Brain microvascular endothelial cell (primary cell): ENCODE results near the gene GAGE12F.
"Not testable (repeated sequence)": the region's sequence is repeated elsewhere in the genome, so short reads cannot be mapped to it uniquely, and the experiment has no call there.

Experiments used
- DNase-seq: peaks from one replicate; pipeline ENCODE4 v3.0.0-alpha.2; 2020
- H3K27ac ChIP-seq: fragments of 250-450 bp; sonication (Bioruptor Pico); 2 replicates; pipeline ENCODE4 v1.5.1; 2020; ENCODE audit warnings: mild to moderate bottlenecking, moderate library complexity
- H3K27me3 ChIP-seq: fragments of 250-450 bp; sonication (Bioruptor Pico); replicated peaks from 2 replicates; pipeline ENCODE4 v1.5.1; 2020; ENCODE audit warnings: mild to moderate bottlenecking
- H3K36me3 ChIP-seq: fragments of 250-450 bp; sonication (Bioruptor Pico); replicated peaks from 2 replicates; pipeline ENCODE4 v1.5.1; 2020; ENCODE audit warnings: mild to moderate bottlenecking
- H3K4me3 ChIP-seq: 2 replicates; pipeline ENCODE4 v1.5.1; 2011; ENCODE audit warnings: low read depth, mild to moderate bottlenecking, control low read depth, low read length, moderate library complexity
- in situ Hi-C: cut with HindIII; loops from 2 replicates; pipeline ENCODE4 v1.10.0; 2017; ENCODE audit warnings: low sequenced_read_pairs, low pct_ligation_motif_present

Gene GAGE12F, protein sequence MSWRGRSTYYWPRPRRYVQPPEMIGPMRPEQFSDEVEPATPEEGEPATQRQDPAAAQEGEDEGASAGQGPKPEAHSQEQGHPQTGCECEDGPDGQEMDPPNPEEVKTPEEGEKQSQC

DNA sequence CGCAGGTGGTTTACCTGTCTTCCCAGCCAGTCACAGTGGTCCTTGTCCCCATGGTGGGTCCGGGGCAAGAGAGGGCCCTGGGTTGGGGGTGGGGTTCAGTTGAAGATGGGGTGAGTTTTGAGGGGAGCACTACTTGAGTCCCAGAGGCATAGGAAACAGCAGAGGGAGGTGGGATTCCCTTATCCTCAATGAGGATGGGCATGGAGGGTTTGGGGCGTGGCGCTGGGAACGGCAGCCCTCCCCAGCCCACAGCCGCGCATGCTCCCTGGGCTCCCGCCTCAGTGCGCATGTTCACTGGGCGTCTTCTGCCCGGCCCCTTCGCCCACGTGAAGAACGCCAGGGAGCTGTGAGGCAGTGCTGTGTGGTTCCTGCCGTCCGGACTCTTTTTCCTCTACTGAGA, at the start of gene GAGE12F:
Gene GAGE12F (plus strand): TSS at position 301 of the 400 bp plus-strand sequence. CDS start 1,155 bp downstream, outside the sequence.
- H3K27me3 ChIP-seq, H3K4me3 ChIP-seq, DNase-seq, H3K27ac ChIP-seq, in situ Hi-C loops, H3K36me3 ChIP-seq: not testable (repeated sequence)

DNA sequence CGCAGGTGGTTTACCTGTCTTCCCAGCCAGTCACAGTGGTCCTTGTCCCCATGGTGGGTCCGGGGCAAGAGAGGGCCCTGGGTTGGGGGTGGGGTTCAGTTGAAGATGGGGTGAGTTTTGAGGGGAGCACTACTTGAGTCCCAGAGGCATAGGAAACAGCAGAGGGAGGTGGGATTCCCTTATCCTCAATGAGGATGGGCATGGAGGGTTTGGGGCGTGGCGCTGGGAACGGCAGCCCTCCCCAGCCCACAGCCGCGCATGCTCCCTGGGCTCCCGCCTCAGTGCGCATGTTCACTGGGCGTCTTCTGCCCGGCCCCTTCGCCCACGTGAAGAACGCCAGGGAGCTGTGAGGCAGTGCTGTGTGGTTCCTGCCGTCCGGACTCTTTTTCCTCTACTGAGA, 28.8 kb upstream of the GAGE12F start, which contains the start of gene GAGE12C:
Gene GAGE12C (plus strand): TSS at position 301 of the 400 bp plus-strand sequence. CDS start 1,155 bp downstream, outside the sequence.
- DNase-seq, in situ Hi-C loops: not testable (repeated sequence)

DNA sequence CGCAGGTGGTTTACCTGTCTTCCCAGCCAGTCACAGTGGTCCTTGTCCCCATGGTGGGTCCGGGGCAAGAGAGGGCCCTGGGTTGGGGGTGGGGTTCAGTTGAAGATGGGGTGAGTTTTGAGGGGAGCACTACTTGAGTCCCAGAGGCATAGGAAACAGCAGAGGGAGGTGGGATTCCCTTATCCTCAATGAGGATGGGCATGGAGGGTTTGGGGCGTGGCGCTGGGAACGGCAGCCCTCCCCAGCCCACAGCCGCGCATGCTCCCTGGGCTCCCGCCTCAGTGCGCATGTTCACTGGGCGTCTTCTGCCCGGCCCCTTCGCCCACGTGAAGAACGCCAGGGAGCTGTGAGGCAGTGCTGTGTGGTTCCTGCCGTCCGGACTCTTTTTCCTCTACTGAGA, 19.2 kb upstream of the GAGE12F start, which contains the start of gene GAGE12D:
Gene GAGE12D (plus strand): TSS at position 301 of the 400 bp plus-strand sequence. CDS start 1,155 bp downstream, outside the sequence.
- H3K36me3 ChIP-seq, DNase-seq, H3K27ac ChIP-seq, in situ Hi-C loops, H3K4me3 ChIP-seq, H3K27me3 ChIP-seq: not testable (repeated sequence)

More for the DNA sequence above, 28.8 kb upstream of the GAGE12F start, which contains the start of gene GAGE12C:
- H3K27ac ChIP-seq, H3K36me3 ChIP-seq, H3K27me3 ChIP-seq, H3K4me3 ChIP-seq: not testable (repeated sequence)

DNA sequence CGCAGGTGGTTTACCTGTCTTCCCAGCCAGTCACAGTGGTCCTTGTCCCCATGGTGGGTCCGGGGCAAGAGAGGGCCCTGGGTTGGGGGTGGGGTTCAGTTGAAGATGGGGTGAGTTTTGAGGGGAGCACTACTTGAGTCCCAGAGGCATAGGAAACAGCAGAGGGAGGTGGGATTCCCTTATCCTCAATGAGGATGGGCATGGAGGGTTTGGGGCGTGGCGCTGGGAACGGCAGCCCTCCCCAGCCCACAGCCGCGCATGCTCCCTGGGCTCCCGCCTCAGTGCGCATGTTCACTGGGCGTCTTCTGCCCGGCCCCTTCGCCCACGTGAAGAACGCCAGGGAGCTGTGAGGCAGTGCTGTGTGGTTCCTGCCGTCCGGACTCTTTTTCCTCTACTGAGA, 9.7 kb upstream of the GAGE12F start, which contains the start of gene GAGE12E:
Gene GAGE12E (plus strand): TSS at position 301 of the 400 bp plus-strand sequence. CDS start 1,155 bp downstream, outside the sequence.
- DNase-seq, H3K27me3 ChIP-seq, H3K27ac ChIP-seq, H3K4me3 ChIP-seq, H3K36me3 ChIP-seq, in situ Hi-C loops: not testable (repeated sequence)

DNA sequence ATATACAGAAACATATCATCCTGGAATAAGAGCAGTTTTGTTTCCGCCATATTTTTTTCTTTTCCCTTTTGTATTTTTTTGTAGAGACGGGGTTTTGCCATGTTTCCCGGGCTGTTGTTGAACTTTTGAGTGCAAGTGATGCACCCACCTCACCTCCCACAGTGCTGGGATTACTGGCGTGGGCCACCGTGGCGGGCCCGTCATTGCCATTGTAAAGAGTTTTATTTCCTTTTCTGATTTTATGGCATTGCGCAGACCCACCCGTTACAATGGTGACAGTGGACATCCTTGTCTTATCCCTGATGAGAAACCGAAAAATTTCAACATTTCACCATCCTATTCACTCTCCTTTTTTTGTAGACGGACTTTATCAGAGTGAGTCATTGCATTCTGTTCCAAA, 8.1 kb downstream of the GAGE12F start:
- in situ Hi-C loops, DNase-seq, H3K27me3 ChIP-seq, H3K36me3 ChIP-seq, H3K27ac ChIP-seq, H3K4me3 ChIP-seq: not testable (repeated sequence)

DNA sequence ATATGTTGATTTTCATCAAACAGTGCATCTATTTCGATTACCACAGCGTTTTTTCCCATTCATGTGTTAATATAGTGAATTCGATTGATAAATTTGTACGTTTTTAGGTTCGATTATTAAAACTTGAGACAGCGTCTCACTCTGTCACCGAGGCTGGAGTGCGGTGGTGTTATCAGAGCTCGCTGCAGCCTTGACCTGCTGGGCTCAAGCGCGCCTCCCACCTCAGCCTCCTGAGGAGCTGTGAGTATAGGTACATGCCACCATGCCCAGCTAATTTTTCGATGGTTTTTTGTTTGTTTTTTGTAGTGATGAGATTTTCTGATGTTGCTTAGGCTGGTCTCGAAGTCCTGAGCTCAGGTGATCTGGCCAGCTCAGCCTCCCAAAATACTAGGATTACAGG, 8.5 kb downstream of the GAGE12F start:
- H3K36me3 ChIP-seq, DNase-seq, H3K27me3 ChIP-seq, H3K27ac ChIP-seq, H3K4me3 ChIP-seq, in situ Hi-C loops: not testable (repeated sequence)

DNA sequence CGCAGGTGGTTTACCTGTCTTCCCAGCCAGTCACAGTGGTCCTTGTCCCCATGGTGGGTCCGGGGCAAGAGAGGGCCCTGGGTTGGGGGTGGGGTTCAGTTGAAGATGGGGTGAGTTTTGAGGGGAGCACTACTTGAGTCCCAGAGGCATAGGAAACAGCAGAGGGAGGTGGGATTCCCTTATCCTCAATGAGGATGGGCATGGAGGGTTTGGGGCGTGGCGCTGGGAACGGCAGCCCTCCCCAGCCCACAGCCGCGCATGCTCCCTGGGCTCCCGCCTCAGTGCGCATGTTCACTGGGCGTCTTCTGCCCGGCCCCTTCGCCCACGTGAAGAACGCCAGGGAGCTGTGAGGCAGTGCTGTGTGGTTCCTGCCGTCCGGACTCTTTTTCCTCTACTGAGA, 9.5 kb downstream of the GAGE12F start, which contains the start of gene GAGE12G:
Gene GAGE12G (plus strand): TSS at position 301 of the 400 bp plus-strand sequence. CDS start 1,155 bp downstream, outside the sequence.
- H3K4me3 ChIP-seq, H3K36me3 ChIP-seq, in situ Hi-C loops, H3K27ac ChIP-seq, H3K27me3 ChIP-seq, DNase-seq: not testable (repeated sequence)

DNA sequence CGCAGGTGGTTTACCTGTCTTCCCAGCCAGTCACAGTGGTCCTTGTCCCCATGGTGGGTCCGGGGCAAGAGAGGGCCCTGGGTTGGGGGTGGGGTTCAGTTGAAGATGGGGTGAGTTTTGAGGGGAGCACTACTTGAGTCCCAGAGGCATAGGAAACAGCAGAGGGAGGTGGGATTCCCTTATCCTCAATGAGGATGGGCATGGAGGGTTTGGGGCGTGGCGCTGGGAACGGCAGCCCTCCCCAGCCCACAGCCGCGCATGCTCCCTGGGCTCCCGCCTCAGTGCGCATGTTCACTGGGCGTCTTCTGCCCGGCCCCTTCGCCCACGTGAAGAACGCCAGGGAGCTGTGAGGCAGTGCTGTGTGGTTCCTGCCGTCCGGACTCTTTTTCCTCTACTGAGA, 19.0 kb downstream of the GAGE12F start, which contains the start of gene GAGE12H:
Gene GAGE12H (plus strand): TSS at position 301 of the 400 bp plus-strand sequence. CDS start 1,155 bp downstream, outside the sequence.
- in situ Hi-C loops, H3K4me3 ChIP-seq, H3K27me3 ChIP-seq, H3K36me3 ChIP-seq, DNase-seq, H3K27ac ChIP-seq: not testable (repeated sequence)

DNA sequence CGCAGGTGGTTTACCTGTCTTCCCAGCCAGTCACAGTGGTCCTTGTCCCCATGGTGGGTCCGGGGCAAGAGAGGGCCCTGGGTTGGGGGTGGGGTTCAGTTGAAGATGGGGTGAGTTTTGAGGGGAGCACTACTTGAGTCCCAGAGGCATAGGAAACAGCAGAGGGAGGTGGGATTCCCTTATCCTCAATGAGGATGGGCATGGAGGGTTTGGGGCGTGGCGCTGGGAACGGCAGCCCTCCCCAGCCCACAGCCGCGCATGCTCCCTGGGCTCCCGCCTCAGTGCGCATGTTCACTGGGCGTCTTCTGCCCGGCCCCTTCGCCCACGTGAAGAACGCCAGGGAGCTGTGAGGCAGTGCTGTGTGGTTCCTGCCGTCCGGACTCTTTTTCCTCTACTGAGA, 28.6 kb downstream of the GAGE12F start, which contains the start of gene GAGE2A:
Gene GAGE2A (plus strand): TSS at position 301 of the 400 bp plus-strand sequence. CDS start 1,155 bp downstream, outside the sequence.
- H3K27ac ChIP-seq, DNase-seq, H3K4me3 ChIP-seq, H3K27me3 ChIP-seq, H3K36me3 ChIP-seq, in situ Hi-C loops: not testable (repeated sequence)

DNA sequence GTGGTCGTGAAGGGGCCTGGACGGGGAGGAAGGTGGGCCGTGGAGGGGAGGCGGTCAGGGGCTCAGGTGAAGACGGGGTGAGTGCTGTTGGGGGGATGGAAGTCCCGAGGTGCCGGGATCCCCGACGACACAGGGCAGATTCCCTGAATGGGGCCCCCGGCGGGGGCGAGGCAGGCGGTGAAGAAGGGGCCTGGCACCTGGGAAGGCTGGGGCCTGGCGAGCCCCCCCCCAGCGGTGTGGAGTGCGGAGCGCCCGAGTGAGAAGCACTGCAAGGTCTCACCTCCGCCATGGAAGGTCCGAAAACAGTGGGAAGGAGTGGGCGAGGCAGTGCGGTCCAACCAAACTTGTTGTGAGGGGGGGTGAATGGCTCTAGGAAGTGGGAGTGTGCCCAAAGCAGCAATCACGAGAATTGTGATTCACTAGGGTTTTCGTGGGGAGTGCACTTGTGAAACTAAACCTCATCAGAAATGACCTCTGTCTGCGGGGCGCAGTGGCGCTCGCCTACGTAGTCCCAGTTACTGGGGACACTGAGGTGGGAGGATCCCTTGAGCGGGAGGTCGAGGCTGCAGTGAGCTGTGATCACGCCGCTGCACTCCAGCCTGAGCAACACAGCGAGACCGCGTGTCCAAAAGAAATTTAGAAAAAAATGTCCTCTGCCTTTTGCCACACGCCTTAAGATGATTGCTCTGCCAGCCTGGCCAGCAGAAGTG, 29.3 kb downstream of the GAGE12F start:
- not testable (repeated sequence) for DNase-seq

DNA sequence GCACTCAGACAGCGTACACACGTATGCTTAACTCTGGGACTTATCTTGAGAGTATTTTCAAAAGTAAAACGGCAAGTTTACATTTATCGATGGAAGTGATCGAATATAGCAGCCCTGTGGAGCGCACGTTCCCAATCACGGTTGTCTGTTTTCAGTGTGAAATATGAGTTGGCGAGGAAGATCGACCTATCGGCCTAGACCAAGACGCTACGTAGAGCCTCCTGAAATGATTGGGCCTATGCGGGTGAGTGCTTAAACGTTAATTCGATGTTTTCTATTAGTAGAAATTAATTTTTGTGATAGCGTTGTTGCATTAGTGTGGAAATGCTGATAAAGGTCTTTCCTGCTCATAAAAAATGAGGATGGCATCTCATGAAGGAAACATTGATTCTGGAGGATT, 29.8 kb downstream of the GAGE12F start:
- DNase-seq, H3K36me3 ChIP-seq, in situ Hi-C loops, H3K4me3 ChIP-seq, H3K27me3 ChIP-seq, H3K27ac ChIP-seq: not testable (repeated sequence)

More for the DNA sequence above, 29.3 kb downstream of the GAGE12F start:
- H3K36me3 ChIP-seq, H3K27ac ChIP-seq, H3K4me3 ChIP-seq, H3K27me3 ChIP-seq, in situ Hi-C loops: not testable (repeated sequence)

DNA sequence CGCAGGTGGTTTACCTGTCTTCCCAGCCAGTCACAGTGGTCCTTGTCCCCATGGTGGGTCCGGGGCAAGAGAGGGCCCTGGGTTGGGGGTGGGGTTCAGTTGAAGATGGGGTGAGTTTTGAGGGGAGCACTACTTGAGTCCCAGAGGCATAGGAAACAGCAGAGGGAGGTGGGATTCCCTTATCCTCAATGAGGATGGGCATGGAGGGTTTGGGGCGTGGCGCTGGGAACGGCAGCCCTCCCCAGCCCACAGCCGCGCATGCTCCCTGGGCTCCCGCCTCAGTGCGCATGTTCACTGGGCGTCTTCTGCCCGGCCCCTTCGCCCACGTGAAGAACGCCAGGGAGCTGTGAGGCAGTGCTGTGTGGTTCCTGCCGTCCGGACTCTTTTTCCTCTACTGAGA, 38.1 kb downstream of the GAGE12F start, which contains the start of gene GAGE1:
Gene GAGE1 (plus strand): TSS at position 301 of the 400 bp plus-strand sequence. CDS start 1,155 bp downstream, outside the sequence.
- H3K36me3 ChIP-seq, in situ Hi-C loops, DNase-seq, H3K27ac ChIP-seq, H3K27me3 ChIP-seq, H3K4me3 ChIP-seq: not testable (repeated sequence)
